COR-L47 (cell line): Measurements from ENCODE around the gene TNNI3K.

Source experiments
- DNase-seq: peaks from one replicate; lab custom pipeline; 2025; lab: John Stamatoyannopoulos, UW

TNNI3K gene

GRCh38 chr1:74504125-74504932 lies 269.1 kb downstream of the TNNI3K start:
- peak; percentile 82 for DNase-seq

- peak; percentile 89 for DNase-seq
Observed at GRCh38 chr1:74504933-74505512, 269.8 kb downstream of the TNNI3K start.

- peak; percentile 63 for DNase-seq
Observed at GRCh38 chr1:74505928-74506710, 270.9 kb downstream of the TNNI3K start.

- no peak for DNase-seq
Observed at GRCh38 chr1:74508449-74508848, 273.3 kb downstream of the TNNI3K start.

GRCh38 chr1:74512170-74512915 lies 277.2 kb downstream of the TNNI3K start, which contains the start of gene LRRC53:
TSS of gene LRRC53 (minus strand) at chr1:74512611. CDS start at chr1:74483349, 29,262 bp downstream.
- DNase-seq: no peak

- DNase-seq: no peak
Observed at GRCh38 chr1:74513411-74514300, 278.5 kb downstream of the TNNI3K start.

- DNase-seq: no peak
Observed at GRCh38 chr1:74517599-74518051, 282.4 kb downstream of the TNNI3K start.

GRCh38 chr1:74522148-74522547 lies 287.0 kb downstream of the TNNI3K start:
- no peak for DNase-seq

GRCh38 chr1:74523873-74524480 lies 288.8 kb downstream of the TNNI3K start:
- DNase-seq: no peak

GRCh38 chr1:74526708-74527107 lies 291.5 kb downstream of the TNNI3K start:
- no peak for DNase-seq

- DNase-seq: no peak
Observed at GRCh38 chr1:74528123-74528522, 292.9 kb downstream of the TNNI3K start.

GRCh38 chr1:74530892-74531291 lies 295.7 kb downstream of the TNNI3K start:
- no peak for DNase-seq

- DNase-seq: peak; percentile 38
Observed at GRCh38 chr1:74531796-74532195, 296.6 kb downstream of the TNNI3K start.

GRCh38 chr1:74534241-74534640 lies 299.1 kb downstream of the TNNI3K start:
- no peak for DNase-seq

GRCh38 chr1:74545821-74546220 lies 310.6 kb downstream of the TNNI3K start:
- no peak for DNase-seq

- DNase-seq: no peak
Observed at GRCh38 chr1:74548961-74549750, 314.0 kb downstream of the TNNI3K start.

- DNase-seq: no peak
Observed at GRCh38 chr1:74549932-74550331, 314.7 kb downstream of the TNNI3K start.

GRCh38 chr1:74570797-74571492 lies 335.8 kb downstream of the TNNI3K start:
- DNase-seq: peak; percentile 82

GRCh38 chr1:74571493-74571800 lies 336.3 kb downstream of the TNNI3K start:
- no peak for DNase-seq
